Measurements from ENCODE around the gene SUGCT.

The SUGCT gene

DNA sequence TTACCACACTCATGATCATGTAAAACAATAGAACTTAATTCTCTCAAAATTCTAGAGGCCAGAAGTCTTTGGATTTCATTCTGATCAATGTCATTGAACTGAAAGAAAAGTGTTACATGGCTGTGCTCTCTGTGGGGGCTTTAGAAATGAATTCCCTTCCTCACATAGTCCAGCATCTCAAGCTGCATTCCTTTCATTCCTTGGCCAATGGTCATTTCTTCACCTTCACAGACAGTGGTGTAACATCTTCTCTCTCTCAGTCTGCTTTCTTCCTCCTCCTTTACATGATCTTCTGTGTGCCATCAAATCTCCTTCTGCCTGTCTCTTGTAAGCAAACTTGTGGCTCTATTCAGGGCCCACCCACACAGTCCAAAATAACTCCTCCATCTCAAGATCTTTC is 735.3 kb downstream of the SUGCT start:
- Mint-ChIP-seq H3K27me3 (ENCODE audit: low read depth, poor library complexity) (no peaks in the 10 kb centered on the region), H3K9me3 (peaks cover 11% of the 10 kb centered on the region), H3K4me3 (no peak overlapping the region), H3K4me1 (peaks cover 11% of the 10 kb centered on the region), H3K36me3 (ENCODE audit: low read depth) (peaks cover 4% of the 10 kb centered on the region), H3K27ac (no peak overlapping the region)
- no peak for DNase-seq
- no peak for TF ChIP-seq CTCF (IDR thresholded peaks at IDR 0.05)

- Mint-ChIP-seq H3K27me3 (ENCODE audit: low read depth, poor library complexity) (peaks cover 2% of the 10 kb centered on the region), H3K27ac (no peak overlapping the region), H3K36me3 (ENCODE audit: low read depth) (peaks cover 4% of the 10 kb centered on the region), H3K9me3 (peaks cover 11% of the 10 kb centered on the region), H3K4me3 (no peak overlapping the region), H3K4me1 (peaks cover 11% of the 10 kb centered on the region)
- no peak for DNase-seq
- no peak for TF ChIP-seq CTCF (IDR thresholded peaks at IDR 0.05)
Observed at GRCh38 chr7:40873248-40873647, 738.4 kb downstream of the SUGCT start.

GRCh38 chr7:40874756-40875155 is 740.0 kb downstream of the SUGCT start:
- peaks cover 3% of the 10 kb centered on the region for H3K27me3 Mint-ChIP-seq (ENCODE audit: low read depth, poor library complexity)
- H3K27ac Mint-ChIP-seq = no peak overlapping the region
- DNase-seq = no peak
- no peak for TF ChIP-seq CTCF (IDR thresholded peaks at IDR 0.05)
- H3K9me3 Mint-ChIP-seq = peaks cover 8% of the 10 kb centered on the region
- H3K4me1 Mint-ChIP-seq = peaks cover 11% of the 10 kb centered on the region
- H3K36me3 Mint-ChIP-seq (ENCODE audit: low read depth) = peaks cover 1% of the 10 kb centered on the region
- no peak overlapping the region for H3K4me3 Mint-ChIP-seq

DNA sequence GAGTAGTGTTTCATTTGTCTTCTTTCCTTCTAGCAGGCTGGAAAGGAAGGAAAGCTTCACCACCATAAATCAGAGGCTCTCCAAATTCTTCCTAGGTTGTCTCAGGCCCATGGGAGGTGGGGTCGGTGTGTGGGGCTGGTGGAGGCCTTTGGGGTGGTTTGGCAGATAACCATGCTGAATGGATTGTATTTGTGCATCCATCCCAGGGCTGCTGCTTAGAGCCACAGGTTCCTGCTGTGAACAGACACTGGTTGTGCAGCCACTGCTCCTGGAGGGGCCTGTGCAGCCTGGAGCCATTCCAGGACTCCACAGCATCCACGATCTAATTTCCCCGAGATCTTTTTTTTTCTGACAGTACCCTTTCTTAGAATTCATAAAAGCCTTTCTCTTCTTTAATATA is 741.8 kb downstream of the SUGCT start:
- no peak overlapping the region for H3K27ac Mint-ChIP-seq
- no peak overlapping the region for H3K4me3 Mint-ChIP-seq
- no peak for DNase-seq
- H3K27me3 Mint-ChIP-seq (ENCODE audit: low read depth, poor library complexity) = peaks cover 3% of the 10 kb centered on the region
- no peaks in the 10 kb centered on the region for H3K36me3 Mint-ChIP-seq (ENCODE audit: low read depth)
- no peak for TF ChIP-seq CTCF (IDR thresholded peaks at IDR 0.05)
- H3K4me1 Mint-ChIP-seq = peaks cover 11% of the 10 kb centered on the region
- H3K9me3 Mint-ChIP-seq = no peaks in the 10 kb centered on the region

DNA sequence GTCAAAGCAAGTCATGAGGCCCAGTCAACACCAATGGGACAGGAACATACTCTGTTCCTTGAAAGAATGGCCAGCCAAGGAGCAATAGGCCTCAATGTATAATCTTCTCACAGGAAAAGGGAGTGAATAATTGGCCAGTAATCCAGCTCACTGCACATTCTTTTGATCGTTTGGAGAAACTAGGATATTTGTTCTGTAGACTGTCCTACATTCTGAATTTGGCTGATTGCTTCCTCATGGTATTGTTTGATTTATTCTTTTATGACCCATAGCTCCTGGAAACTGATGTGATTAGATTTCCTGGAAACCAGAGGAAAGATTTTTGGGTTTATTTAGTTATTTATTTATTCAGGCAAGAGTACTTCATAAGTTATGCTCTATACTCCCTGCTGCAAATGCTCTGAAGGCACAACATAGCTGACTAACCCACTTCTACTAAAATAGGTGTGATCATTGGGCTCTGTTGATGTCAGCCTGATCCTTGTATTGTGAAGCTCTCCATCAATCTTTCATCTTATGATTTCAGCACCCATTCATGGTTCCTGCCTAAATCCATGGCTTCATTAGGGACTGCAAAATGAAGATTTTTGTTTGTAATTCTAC is 745.2 kb downstream of the SUGCT start:
- TF ChIP-seq CTCF (IDR thresholded peaks at IDR 0.05) = no peak
- no peaks in the 10 kb centered on the region for H3K9me3 Mint-ChIP-seq
- H3K4me3 Mint-ChIP-seq = no peak overlapping the region
- no peaks in the 10 kb centered on the region for H3K36me3 Mint-ChIP-seq (ENCODE audit: low read depth)
- H3K27ac Mint-ChIP-seq = no peak overlapping the region
- peaks cover 16% of the 10 kb centered on the region for H3K4me1 Mint-ChIP-seq
- no peak for DNase-seq
- H3K27me3 Mint-ChIP-seq (ENCODE audit: low read depth, poor library complexity) = peaks cover 5% of the 10 kb centered on the region

- H3K9me3 Mint-ChIP-seq = no peaks in the 10 kb centered on the region
- no peak for TF ChIP-seq CTCF (IDR thresholded peaks at IDR 0.05)
- no peak for DNase-seq
- H3K36me3 Mint-ChIP-seq (ENCODE audit: low read depth) = no peaks in the 10 kb centered on the region
- H3K4me3 Mint-ChIP-seq = no peak overlapping the region
- peaks cover 5% of the 10 kb centered on the region for H3K27me3 Mint-ChIP-seq (ENCODE audit: low read depth, poor library complexity)
- no peak overlapping the region for H3K27ac Mint-ChIP-seq
- H3K4me1 Mint-ChIP-seq = peaks cover 20% of the 10 kb centered on the region
Observed at GRCh38 chr7:40880581-40880980, 745.8 kb downstream of the SUGCT start.
